KG1 (cell line): Measurements from ENCODE around the gene SH3PXD2B.
"Not testable (repeated sequence)": the region's sequence is repeated elsewhere in the genome, so short reads cannot be mapped to it uniquely, and the experiment has no call there.

ENCODE experiments used
- DNase-seq: peaks from one replicate; lab custom pipeline; 2025; lab: John Stamatoyannopoulos, UW

Gene SH3PXD2B

DNA sequence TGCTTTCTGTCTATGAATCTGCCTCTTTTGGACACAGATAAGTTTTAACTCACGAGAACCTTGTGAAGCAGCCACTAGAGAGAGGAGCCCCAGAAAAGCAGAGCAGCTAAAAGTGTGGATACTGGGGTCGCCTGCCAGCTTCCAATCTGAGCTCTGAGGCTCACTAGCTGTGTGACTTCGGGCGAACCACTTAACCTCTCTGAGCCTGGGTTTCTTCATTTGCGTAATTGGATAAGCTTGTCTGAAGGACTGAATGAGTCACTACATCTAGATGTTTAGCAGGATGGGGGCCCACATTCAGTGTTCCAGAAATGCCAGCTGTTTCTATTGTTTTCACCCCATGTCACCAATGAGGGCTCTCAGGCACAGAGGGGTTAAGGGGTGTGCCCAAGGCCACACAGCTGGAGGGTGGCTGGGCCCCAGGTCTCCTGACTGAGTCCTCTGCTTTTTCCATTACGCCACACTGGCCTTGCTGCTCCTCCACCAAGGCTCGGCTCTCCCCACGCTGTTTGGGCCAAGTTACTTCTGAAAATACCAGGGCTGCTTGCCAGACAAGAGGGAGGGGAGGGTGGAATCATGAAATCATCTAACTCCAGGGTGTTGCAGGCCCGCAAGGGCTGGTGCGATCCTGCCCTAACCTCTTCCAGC, 36.2 kb downstream of the SH3PXD2B start:
- no peak for DNase-seq

- no peak for DNase-seq
Measured at GRCh38 chr5:172417130-172417841, 37.0 kb downstream of the SH3PXD2B start.

- DNase-seq = no peak
Measured at GRCh38 chr5:172415362-172416275, 38.7 kb downstream of the SH3PXD2B start.

GRCh38 chr5:172414531-172415361, 39.6 kb downstream of the SH3PXD2B start:
- no peak for DNase-seq

DNA sequence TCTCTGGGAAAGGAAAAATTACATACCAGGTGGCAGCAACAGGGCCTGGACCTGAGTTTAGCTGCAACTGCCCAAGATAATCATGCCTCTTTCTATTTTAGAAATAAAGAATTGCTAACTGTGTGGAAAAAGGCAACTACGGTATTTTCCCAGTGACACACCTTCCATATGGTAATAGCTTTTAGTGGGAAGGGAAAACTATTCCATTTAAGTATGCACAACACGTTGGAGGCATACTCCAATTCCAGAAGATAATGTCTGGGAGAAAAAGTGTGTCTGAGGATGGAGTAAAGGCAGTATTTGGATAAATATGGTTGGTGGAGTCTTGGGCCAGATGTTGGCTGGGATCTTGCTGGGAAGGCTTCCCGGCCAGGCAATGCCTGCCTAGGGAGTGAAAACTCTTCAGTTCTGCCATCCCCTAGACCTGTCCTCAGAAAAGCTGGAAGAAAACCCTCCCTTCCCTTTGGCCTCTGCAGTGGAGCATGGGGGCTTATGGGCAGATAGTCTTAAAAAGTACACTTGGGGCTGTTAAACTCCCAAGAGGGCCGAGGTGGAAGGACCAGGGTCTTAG, 40.6 kb downstream of the SH3PXD2B start:
- no peak for DNase-seq

GRCh38 chr5:172412724-172413286, 41.5 kb downstream of the SH3PXD2B start:
- no peak for DNase-seq

DNA sequence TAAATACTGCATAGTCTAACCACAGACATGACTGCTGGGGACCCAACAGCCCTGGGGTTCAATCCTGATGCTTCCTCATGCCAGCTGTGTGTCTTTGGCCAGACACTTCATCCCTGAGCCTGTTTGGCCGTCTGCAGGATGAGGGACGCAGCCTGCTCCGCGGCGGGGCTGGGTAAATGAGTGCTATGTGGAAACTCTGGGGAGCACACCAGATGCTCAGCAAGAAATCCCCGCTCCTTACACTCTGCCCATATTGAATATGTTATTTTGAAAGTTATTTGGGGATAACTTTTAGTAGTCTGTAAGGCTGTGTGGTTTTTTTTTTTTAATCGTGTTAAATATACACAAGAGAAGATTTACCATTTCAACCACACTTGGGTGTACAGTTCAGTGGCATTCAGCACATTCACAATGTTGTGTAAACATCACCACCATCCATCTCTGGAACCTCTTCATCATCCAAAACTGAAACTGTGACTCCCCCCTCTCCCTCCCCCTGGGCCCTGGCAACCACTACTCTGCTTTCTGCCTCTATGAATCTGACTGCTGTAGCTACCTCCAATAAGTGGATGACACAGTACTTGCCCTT, 42.7 kb downstream of the SH3PXD2B start:
- DNase-seq = no peak

DNA sequence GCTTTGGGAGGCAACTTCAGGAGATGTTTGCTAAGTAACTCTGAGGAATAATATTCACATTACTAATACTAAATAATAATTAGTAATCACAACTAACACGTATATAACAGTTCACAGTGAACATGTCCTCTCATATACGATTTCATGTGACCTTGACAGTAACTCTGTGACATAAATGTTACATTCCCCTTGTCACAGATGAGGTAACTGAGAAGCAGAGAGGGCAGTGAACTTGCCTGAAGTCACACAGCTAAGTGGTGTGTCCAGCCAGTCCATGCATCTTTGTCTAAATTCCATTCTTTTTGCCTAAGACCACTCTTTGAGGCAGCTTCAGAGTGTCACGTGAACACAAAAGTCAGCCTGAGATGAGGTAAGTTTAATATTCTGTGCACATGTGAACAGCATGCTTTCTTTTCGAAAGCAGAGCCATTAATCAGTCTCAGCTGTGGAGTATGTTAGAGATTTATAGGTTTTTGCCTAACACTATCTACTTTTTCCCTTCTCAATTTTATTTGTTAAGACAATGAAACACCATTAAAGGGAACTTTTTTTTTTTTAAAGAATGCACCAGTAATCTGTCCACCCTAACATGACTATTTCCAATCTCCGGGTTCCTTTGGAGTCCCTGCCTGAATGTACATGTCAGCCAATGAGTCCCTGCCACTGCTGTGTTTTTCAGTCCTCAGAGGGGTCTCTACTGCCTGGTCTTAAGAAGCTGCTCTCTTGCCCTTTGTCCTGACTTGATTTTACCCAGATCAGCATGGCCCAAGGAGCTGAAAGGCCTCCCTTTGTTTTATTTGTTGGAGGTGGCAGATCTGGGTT, 43.5 kb downstream of the SH3PXD2B start:
- DNase-seq = no peak

DNA sequence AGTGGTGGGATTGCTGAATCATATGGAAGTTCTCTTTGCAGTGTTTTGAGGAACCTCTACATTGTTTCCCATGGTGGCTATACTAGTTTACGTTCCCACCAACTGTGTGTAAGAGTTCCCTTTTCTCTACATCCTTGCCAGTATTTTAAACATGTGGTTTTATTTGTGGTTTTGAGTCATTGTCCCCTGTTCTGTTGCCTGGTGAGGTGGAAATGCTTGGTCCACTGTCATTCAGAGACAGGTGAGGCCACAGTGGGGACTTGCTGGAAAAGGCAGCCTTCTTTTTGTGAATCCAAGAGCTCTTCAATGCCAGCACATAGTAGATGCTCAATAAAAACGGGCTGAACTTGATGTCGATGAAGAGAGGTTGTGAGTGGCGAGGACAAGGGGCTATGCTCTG, 44.2 kb downstream of the SH3PXD2B start:
- peak; percentile 89 for DNase-seq

DNA sequence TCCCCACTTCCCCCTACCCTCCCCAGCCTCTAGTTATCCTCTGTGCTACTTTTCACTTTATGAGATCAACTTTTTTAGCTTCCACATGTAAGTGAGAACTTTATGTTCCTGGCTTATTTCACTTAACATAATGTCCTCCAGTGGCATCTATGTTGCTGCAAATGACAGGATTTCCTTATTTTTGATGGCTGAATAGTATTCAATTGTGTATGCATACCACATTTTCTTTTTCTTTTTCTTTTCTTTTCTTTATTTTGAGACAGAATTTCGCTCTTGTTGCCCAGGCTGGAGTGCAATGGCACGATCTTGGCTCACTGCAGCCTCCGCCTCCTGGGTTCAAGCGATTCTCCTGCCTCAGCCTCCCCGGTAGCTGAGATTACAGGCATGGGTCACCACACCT, 44.8 kb downstream of the SH3PXD2B start:
- not testable (repeated sequence) for DNase-seq

DNA sequence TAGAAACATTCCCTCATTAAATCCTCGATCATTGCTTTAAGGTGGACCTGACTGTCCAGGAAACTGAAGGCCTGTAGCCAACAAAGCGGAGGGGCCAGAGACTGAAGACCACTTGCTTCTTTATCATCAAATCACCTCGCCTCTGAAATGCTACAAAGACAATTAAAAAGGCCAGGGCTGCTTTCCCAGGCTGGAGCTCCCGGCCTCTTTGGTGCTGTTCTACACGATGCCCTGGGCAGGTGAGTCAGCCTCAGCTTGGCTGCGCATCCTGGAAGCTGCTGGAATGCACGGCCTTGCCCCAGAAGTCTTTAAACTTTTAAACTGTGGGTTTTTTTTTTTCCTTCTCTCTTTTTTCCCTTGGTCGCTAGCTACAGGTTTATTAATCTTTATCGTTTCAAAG, 46.5 kb downstream of the SH3PXD2B start:
- DNase-seq = no peak

GRCh38 chr5:172407241-172407691, 47.1 kb downstream of the SH3PXD2B start:
- no peak for DNase-seq

DNA sequence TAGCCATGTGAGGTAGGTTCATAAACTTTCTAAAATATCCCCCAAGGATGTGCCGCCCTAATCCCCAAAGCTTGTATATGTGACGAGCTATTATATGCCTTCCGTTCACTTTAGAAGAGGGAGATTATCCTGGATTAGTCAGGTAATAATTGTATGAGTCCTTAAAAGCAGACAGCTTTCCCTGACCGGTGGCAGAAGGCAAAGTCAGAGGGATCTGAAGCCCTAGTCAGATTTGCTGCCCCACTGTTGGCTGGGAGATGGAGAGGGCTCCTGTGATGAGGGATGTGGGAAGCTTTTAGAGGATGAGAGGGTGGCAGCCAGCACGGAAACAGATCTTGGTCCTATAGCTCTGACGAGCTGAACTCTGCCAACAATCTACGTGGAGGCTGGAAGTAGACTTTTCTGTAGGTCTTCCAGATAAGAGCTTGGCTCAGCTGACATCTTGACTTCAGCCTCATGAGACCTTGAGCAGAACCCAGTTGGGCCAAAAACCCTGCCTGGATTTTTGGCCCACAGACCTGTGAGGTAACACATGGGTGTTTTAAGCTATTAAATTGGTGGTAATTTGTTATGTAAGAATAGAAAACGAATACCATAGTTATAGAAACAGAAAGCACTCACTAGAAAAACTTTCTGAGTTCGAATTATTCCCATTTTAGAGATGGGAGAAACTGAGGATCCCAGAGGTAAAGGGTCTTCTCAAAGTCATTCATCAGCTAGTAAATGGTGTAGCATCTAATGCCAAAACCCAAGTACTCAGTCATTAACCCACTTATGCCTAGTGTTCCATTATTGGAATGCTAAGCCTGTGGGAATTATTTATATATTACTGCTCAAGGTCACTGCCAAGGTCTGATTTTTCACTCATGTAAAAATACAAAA, 48.9 kb downstream of the SH3PXD2B start:
- DNase-seq = no peak

- no peak for DNase-seq
Measured at GRCh38 chr5:172404746-172405145, 49.6 kb downstream of the SH3PXD2B start.

DNA sequence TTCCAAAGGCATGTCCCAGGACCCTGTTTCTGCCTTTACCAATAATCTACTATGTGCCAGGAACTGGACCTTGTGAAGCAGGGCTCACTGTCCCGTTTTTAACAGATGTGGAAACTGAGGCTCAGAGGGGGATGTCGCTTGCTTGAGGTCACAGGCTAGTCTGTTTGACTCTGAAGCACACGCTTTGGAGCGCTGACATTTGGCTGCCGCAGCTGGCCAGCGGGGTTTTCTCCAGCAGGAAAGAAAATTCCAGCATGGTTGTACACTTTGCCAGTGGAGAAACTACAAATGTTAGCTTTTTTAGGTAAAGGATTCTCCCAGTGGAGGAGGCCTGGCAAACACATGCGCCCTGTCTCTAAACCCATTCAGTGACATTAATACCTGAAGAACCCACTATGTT, 50.5 kb downstream of the SH3PXD2B start:
- DNase-seq = no peak

GRCh38 chr5:172403189-172403796, 51.0 kb downstream of the SH3PXD2B start:
- no peak for DNase-seq

DNA sequence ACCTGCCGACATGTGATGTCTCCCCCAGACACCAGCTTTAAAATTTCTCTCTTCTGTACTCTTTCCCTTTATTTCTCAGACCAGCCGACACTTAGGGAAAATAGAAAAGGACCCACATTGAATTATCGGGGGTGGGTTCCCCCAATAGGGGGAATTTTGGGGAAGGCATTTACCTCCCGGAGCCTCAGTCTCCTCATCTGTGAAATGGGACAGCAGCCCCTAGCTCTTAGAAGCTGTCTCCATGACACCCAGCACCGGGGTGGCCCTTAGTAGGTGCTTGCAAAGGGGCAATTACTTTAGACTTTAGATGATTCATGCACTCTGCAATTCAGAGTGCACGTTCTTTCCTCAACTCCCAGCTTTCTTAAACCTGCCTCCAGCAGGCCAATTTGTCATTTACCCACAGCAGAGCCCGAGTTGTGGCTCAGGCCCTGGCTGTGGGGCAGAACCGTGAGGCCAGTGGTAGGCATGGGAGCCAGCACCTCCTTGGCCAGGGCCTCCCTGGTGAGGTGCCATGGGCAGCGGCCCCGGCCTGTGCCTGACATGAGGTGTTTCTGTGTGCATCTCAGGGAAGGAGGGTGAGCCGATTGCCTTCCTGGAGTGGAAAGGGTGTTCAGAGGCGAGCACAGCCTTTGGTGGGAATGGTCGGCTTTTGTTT, 51.7 kb downstream of the SH3PXD2B start:
- no peak for DNase-seq

DNA sequence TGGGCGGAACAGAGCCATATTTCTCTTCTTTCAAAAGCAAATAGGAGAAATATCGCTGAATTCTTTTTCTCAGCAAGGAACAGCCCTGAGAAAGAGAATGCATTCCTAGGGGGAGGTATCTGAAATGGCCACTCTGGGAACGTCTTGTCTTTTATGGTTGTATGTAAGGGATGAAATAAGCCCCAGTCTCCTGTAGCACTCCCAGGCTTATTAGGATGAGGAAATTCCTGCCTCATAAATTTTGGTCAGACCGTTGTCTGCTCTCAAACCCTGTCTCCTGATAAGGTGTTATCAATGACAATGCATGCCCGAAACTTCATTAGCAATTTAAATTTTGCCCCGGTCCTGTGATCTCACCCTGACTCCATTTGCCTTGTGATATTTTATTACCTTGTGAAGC, 52.3 kb downstream of the SH3PXD2B start:
- DNase-seq = not testable (repeated sequence)
